Stimulated activated memory B cell treated with anti-CD40 and anti-IgM and Interleukin-4, amounts not matched to agents 10 μg/mL and 1 μg/mL and 100 μg/mL, for 72 hours (primary cell): ENCODE measurements around the gene ORM1.

Source experiments
- ATAC-seq: fragments of 150-1000 bp; cut with Tn5 transposase; 2 replicates; pipeline ENCODE4 v1.10.0; 2021
- H3K27ac Mint-ChIP-seq: one replicate; pipeline ENCODE4 v1.8.0; 2022; ENCODE audit warnings: mild to moderate bottlenecking, mixed read lengths
- H3K27me3 Mint-ChIP-seq: one replicate; pipeline ENCODE4 v1.8.0; 2022; ENCODE audit warnings: mixed read lengths
- H3K36me3 Mint-ChIP-seq: one replicate; pipeline ENCODE4 v1.8.0; 2022; ENCODE audit warnings: mixed read lengths
- H3K4me1 Mint-ChIP-seq: one replicate; pipeline ENCODE4 v1.8.0; 2022; ENCODE audit warnings: mixed read lengths
- H3K4me3 Mint-ChIP-seq: one replicate; pipeline ENCODE4 v1.8.0; 2022; ENCODE audit warnings: mild to moderate bottlenecking, moderate library complexity, mixed read lengths
- H3K9me3 Mint-ChIP-seq: one replicate; pipeline ENCODE4 v1.8.0; 2022; ENCODE audit warnings: mixed read lengths

The ORM1 gene

DNA sequence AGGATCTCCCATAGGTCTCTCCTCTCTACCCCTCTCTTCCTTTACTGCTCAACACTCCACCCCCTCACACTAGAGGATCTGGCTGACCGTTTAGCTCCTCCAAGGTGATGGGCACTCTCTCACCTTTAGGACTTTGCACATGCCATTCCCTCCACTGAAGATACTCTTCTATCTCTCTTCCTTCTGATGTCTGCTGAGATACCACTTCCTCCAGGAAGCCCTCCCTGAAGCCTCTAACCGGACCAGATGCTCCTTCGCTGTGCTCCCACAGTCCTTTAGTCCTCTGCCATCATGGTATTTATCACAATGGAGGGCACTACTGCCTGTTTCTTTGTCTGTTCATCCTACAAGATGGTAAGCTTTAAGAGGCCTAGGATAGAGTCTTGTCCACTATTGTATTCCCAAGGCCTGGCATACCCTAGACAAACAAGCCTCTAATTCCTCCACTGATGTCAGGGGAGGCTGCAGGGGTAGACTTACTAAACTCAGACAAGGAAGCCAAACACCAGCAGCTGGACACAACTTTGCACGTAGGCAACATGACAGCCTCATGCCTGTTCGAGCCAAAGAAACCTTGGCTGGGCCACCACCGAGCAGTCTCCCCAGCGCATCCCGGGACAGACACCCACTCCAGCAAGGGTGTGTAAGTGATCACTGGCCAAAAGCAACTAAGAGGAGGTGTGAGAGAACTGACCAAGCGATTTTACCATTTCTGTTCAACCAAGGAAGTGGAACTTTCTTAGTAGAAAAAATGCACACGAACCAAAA, 27.0 kb downstream of the ORM1 start:
- Mint-ChIP-seq H3K4me3 (peak overlapping the region; percentile 30), H3K27me3 (no peaks in the 10 kb centered on the region), H3K27ac (peak overlapping the region; percentile 58), H3K9me3 (no peaks in the 10 kb centered on the region), H3K36me3 (peaks cover 62% of the 10 kb centered on the region), H3K4me1 (peaks cover 46% of the 10 kb centered on the region)
- no peak for ATAC-seq

DNA sequence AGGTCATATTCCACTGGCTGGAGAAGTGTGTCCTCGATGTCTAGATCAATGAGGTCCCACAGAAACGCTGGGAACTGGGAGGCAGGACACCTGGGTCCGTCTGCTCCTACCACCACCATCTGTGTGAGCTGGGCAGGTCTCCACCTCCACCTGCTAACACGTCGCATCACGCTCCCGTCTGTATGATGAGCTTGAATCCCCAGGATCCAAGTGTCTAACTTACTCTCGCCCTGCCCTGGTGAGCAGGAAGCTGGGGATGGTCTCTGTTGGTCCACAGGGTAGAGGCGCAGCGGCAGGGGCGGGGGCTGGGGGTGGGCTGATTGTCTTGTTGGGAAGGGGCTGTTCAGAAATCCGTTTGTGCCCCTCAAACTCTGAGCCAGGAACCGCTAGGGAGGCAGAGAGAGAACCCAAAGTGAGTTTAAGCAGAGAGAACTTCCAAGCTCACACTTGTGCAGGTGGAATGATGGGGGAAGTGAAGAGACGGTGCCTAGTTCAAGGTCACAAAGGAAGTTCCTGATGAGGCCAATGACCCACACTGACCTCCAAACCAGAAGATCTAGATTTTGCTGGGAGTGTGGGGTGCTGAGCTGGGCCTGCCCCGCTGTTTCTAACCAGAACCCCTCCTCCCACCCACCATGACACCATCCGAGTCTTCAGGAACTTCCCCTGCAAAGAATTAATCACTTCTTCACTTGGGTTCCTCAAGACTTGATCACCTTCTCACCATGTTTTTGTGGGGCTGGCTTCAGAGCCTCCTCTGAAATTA, 27.9 kb downstream of the ORM1 start:
- Mint-ChIP-seq H3K27me3 (no peaks in the 10 kb centered on the region), H3K9me3 (no peaks in the 10 kb centered on the region), H3K4me1 (peaks cover 46% of the 10 kb centered on the region), H3K27ac (peak overlapping the region; percentile 58), H3K36me3 (peaks cover 58% of the 10 kb centered on the region), H3K4me3 (no peak overlapping the region)
- ATAC-seq = no peak

DNA sequence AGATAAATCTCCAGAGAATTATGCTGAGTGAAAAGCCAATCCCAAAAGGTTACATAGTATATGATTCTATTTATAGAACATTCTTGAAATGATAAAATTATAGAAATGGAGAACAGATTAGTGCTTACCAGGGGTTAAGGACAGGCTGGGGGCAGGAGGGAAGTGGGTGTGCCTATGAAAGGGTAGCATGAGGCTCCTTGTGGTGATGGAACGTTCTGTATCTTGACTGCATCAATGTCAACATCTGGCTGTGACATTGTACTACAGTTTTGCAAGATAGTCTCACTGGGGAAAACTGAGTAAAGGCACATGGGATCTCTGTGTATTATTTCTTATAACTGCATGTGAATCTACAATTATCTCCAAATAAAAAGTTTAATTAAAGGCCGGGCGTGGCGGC, 29.0 kb downstream of the ORM1 start:
- H3K9me3 Mint-ChIP-seq = no peaks in the 10 kb centered on the region
- no peaks in the 10 kb centered on the region for H3K27me3 Mint-ChIP-seq
- H3K4me3 Mint-ChIP-seq = no peak overlapping the region
- peaks cover 53% of the 10 kb centered on the region for H3K4me1 Mint-ChIP-seq
- no peak overlapping the region for H3K27ac Mint-ChIP-seq
- peaks cover 56% of the 10 kb centered on the region for H3K36me3 Mint-ChIP-seq
- no peak for ATAC-seq

DNA sequence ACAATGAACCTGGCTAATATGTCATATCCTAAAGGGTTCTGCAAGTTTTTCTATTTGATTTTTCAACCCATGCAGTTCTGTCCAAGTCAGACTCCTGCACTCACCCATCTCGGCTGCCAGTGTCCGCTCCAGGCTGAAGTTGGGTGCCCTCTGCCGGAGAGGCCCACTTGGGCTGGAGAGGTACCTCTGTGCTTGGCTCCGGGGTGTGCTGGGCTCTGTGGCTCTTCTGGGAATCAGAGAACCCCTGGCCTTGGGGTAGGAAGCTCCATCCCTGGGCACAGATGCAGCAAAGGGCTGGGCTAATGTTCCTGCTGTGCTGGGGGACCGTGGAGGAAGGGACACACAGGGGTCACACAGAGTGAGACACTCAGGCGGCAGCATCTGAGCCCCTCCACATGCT, 32.9 kb downstream of the ORM1 start:
- H3K27ac Mint-ChIP-seq = peak overlapping the region; percentile 79
- H3K4me3 Mint-ChIP-seq = no peak overlapping the region

DNA sequence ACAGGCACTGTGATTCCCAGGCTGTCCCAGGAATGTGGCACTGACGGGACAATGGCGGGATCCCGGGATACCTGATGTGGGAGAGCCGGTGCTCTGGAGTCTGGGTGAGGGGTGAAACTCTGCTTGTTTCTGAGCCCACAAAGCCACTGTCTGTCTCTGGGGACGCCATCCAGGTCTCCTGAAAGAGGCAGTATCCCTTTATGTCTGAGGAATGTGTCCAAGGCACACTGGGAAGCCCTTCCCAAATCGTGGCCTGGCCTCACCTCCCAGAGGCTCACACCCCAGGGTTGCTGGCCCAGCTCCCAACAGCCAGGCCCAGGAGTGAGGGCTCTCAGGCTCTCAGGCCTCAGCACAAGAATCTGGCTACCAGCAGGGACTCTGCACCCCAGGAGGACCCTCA, 33.9 kb downstream of the ORM1 start:
- ATAC-seq = no peak
- H3K36me3 Mint-ChIP-seq = peaks cover 58% of the 10 kb centered on the region
- no peak overlapping the region for H3K4me3 Mint-ChIP-seq
- H3K9me3 Mint-ChIP-seq = no peaks in the 10 kb centered on the region
- H3K27me3 Mint-ChIP-seq = no peaks in the 10 kb centered on the region
- peaks cover 31% of the 10 kb centered on the region for H3K4me1 Mint-ChIP-seq
- H3K27ac Mint-ChIP-seq = peak overlapping the region; percentile 79

More for the DNA sequence above, 32.9 kb downstream of the ORM1 start:
- H3K27me3 Mint-ChIP-seq = no peaks in the 10 kb centered on the region
- H3K36me3 Mint-ChIP-seq = peaks cover 55% of the 10 kb centered on the region
- ATAC-seq = no peak
- H3K4me1 Mint-ChIP-seq = peaks cover 29% of the 10 kb centered on the region
- no peaks in the 10 kb centered on the region for H3K9me3 Mint-ChIP-seq

GRCh38 chr9:114357360-114357759, 34.5 kb downstream of the ORM1 start:
- no peaks in the 10 kb centered on the region for H3K27me3 Mint-ChIP-seq
- no peak for ATAC-seq
- no peaks in the 10 kb centered on the region for H3K9me3 Mint-ChIP-seq
- H3K4me3 Mint-ChIP-seq = no peak overlapping the region
- peak overlapping the region; percentile 70 for H3K27ac Mint-ChIP-seq
- peaks cover 53% of the 10 kb centered on the region for H3K36me3 Mint-ChIP-seq
- H3K4me1 Mint-ChIP-seq = peaks cover 27% of the 10 kb centered on the region

- Mint-ChIP-seq H3K4me1 (peaks cover 29% of the 10 kb centered on the region), H3K9me3 (no peaks in the 10 kb centered on the region), H3K4me3 (no peak overlapping the region), H3K27ac (peak overlapping the region; percentile 70), H3K27me3 (no peaks in the 10 kb centered on the region), H3K36me3 (peaks cover 55% of the 10 kb centered on the region)
- no peak for ATAC-seq
Observed at GRCh38 chr9:114357911-114358328, 35.0 kb downstream of the ORM1 start.

GRCh38 chr9:114359801-114360200, 36.9 kb downstream of the ORM1 start:
- H3K36me3 Mint-ChIP-seq = peaks cover 74% of the 10 kb centered on the region
- no peak for ATAC-seq
- peaks cover 48% of the 10 kb centered on the region for H3K4me1 Mint-ChIP-seq
- peaks cover 1% of the 10 kb centered on the region for H3K9me3 Mint-ChIP-seq
- H3K4me3 Mint-ChIP-seq = no peak overlapping the region
- H3K27me3 Mint-ChIP-seq = no peaks in the 10 kb centered on the region
- H3K27ac Mint-ChIP-seq = peak overlapping the region; percentile 84

GRCh38 chr9:114361542-114361941, 38.6 kb downstream of the ORM1 start:
- no peak for ATAC-seq
- H3K36me3 Mint-ChIP-seq = peaks cover 79% of the 10 kb centered on the region

DNA sequence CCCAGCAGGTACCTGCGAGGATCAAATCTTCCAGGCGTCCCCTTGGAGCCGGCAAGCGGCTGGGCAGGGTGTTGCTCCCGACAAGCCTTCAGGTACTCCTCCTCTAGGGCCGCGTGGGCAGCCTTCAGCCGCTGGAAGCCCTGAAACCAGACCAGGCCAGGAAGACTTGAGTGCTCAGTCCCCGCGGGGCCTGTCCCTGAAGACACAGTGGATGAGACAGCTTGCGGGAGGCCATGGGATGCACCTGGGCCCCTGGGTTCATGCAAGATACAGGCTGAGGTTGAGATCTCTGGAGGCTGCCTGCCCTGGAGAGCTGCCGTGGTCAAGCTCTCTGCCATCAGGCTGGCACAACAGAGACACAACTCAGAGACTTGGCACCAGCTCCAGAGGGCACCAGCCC, 39.5 kb downstream of the ORM1 start:
- Mint-ChIP-seq H3K27ac (peak overlapping the region; percentile 84), H3K4me3 (no peak overlapping the region), H3K4me1 (peaks cover 65% of the 10 kb centered on the region), H3K9me3 (peaks cover 2% of the 10 kb centered on the region), H3K36me3 (peaks cover 78% of the 10 kb centered on the region), H3K27me3 (no peaks in the 10 kb centered on the region)
- ATAC-seq = no peak

More at GRCh38 chr9:114361542-114361941, 38.6 kb downstream of the ORM1 start:
- no peaks in the 10 kb centered on the region for H3K27me3 Mint-ChIP-seq
- H3K4me1 Mint-ChIP-seq = peaks cover 60% of the 10 kb centered on the region
- no peak overlapping the region for H3K4me3 Mint-ChIP-seq
- H3K9me3 Mint-ChIP-seq = peaks cover 2% of the 10 kb centered on the region
- H3K27ac Mint-ChIP-seq = peak overlapping the region; percentile 84

DNA sequence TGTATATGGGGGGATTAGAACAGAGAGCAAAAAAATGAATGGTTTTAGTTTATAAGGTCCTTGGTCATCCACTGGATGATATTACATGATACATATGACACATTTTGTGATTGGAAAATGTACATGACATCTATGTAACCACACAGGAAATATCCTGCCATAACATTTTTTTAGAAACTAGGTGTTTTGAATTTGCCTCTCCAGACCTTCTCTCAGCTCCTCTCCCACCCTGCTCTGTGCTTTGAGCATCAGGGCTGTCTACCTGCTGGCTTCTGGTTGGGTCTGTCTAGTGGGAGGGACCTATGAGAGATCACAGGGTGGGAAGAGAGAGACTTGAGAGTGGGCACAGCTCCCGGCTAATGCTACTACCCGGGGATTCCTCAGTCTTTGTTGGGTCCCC, 40.5 kb downstream of the ORM1 start:
- Mint-ChIP-seq H3K4me3 (no peak overlapping the region), H3K27ac (peak overlapping the region; percentile 84), H3K9me3 (peaks cover 2% of the 10 kb centered on the region), H3K4me1 (peaks cover 75% of the 10 kb centered on the region), H3K36me3 (peaks cover 78% of the 10 kb centered on the region), H3K27me3 (no peaks in the 10 kb centered on the region)
- no peak for ATAC-seq

DNA sequence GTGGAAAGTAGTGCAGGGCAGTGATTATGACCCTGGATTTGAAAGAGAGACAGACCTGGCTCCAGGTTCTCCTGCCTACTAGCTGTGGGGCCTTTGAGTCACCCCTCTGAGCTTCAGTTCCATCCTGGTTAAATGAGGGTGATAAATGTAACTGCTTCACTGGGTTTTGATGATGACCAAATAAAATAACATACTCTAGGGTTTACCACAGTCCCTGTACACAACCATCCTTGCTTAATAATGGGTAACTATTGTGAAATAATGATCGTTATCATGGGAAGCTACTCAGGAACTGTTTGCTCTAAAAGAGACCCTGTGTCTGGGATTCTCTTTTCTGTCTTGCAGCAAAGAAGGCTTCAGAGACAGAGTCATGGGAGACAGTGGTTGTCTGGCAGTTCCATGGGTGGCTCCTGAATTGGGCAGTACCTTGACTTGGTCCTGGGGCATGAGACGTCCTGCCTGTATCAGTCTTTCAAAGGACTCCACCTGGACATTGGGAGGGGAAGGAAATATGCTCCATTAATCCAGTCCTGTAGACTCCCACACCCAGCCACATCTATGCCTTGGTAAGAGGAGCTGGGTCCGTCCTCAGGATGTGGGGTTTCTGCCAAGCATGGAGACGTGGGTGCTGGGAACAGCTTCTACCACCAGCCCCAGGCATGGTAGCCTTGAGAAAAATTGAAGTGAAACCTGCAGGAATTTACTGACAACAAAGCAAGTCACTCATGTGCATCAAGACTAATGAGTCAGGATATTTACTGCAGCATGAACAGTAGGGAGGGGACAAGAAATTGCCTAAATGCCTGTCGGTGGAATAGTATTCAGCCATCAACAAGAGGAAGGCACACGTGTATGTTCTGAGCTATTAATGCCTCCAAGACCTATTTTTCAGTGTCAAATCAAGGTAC, 41.5 kb downstream of the ORM1 start:
- H3K27me3 Mint-ChIP-seq = no peaks in the 10 kb centered on the region
- peaks cover 75% of the 10 kb centered on the region for H3K36me3 Mint-ChIP-seq
- peak overlapping the region; percentile 84 for H3K27ac Mint-ChIP-seq
- peak; percentile 74 for ATAC-seq
- H3K9me3 Mint-ChIP-seq = peaks cover 2% of the 10 kb centered on the region
- H3K4me3 Mint-ChIP-seq = peak overlapping the region; percentile 31
- peaks cover 84% of the 10 kb centered on the region for H3K4me1 Mint-ChIP-seq

DNA sequence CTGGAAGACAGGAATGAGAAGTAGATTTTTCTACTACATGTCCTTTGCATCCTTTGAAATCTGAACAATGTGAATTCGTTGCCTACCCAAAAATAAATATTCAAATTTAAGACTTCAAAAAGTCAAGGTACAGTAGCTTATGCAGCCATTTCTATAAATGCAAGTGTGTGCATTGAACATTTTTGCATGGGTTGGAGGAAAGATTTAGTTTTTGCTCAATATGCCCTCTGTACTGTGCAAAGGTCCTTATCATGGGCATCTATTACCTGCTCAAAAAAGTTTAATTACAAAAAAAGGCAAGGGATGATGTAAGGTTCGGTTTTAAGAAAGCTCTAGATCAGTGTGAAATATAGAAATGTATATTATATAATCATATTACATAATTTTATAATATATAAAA, 42.3 kb downstream of the ORM1 start:
- no peak for ATAC-seq
- peaks cover 75% of the 10 kb centered on the region for H3K36me3 Mint-ChIP-seq

GRCh38 chr9:114366334-114367128, 43.6 kb downstream of the ORM1 start:
- Mint-ChIP-seq H3K4me1 (peaks cover 84% of the 10 kb centered on the region), H3K27ac (peak overlapping the region; percentile 59), H3K9me3 (peaks cover 7% of the 10 kb centered on the region), H3K4me3 (peak overlapping the region; percentile 64), H3K27me3 (no peaks in the 10 kb centered on the region), H3K36me3 (peaks cover 68% of the 10 kb centered on the region)
- peak; percentile 78 for ATAC-seq

More for the DNA sequence above, 42.3 kb downstream of the ORM1 start:
- Mint-ChIP-seq H3K27ac (peak overlapping the region; percentile 84), H3K9me3 (peaks cover 7% of the 10 kb centered on the region), H3K4me3 (no peak overlapping the region), H3K27me3 (no peaks in the 10 kb centered on the region), H3K4me1 (peaks cover 87% of the 10 kb centered on the region)
